B cell (primary cell): Measurements from ENCODE around the gene CCNG2. TPM values are rescaled to one million over a fixed set of nuclear protein-coding genes. Genes with fewer than 3 reads are reported as not detected.
A peak's percentile ranks its signal among the peaks of the same experiment; 100 is the strongest.

Source experiments
- ATAC-seq: fragments of 200-7000 bp; cut with Tn5 transposase; one replicate; pipeline ENCODE4 v1.10.0; 2021; ENCODE audit warnings: low read depth, mild to moderate bottlenecking, moderate number of reproducible peaks, moderate library complexity
- CTCF ChIA-PET: fragments of 350-600 bp; sonication (Branson Sonifier 250); formaldehyde crosslinking; loops from one replicate; lab custom pipeline; 2021; ENCODE audit warnings: antibody characterized with exemption, inconsistent platforms; lab: Charles Lee
- POLR2A ChIA-PET: fragments of 350-600 bp; sonication (Branson Sonifier 250); formaldehyde crosslinking; loops from one replicate; lab custom pipeline; 2021; ENCODE audit warnings: antibody characterized with exemption; lab: Charles Lee
- DNase-seq: peaks from one replicate; pipeline ENCODE4 v3.0.0; 2013
- H2AFZ ChIP-seq: 2 replicates; pipeline ENCODE4 v1.6.1; 2012; ENCODE audit warnings: mild to moderate bottlenecking, low read depth, low read length; ENCODE audit not compliant: insufficient read depth, poor library complexity, severe bottlenecking
- H3K27ac ChIP-seq, 2 donors: 1 replicate in 1 of 2; 2 replicates in 1 of 2; pipeline ENCODE4 v1.5.1; 2012 to 2013; ENCODE audit warnings: low read length in 2 of 2, mild to moderate bottlenecking in 2 of 2, moderate library complexity in 1 of 2
- H3K27me3 ChIP-seq, 4 experiments: fragments of 200-600 bp in 1 of 4; sonication (generic) in 1 of 4; replicated peaks in 1 of 4; 1 replicate in 2 of 4; 2 replicates in 2 of 4; pipeline versions ENCODE4 v1.6.1 to v1.7.0; 2013 to 2016; ENCODE audit warnings: low read length in 3 of 4, mild to moderate bottlenecking in 2 of 4, mixed read lengths in 1 of 4, moderate library complexity in 1 of 4; ENCODE audit not compliant: insufficient read depth in 4 of 4, control insufficient read depth in 3 of 4; ENCODE audit errors: control extremely low read depth in 1 of 4
- H3K36me3 ChIP-seq, 2 experiments: replicated peaks in 1 of 2; 1 replicate in 1 of 2; 2 replicates in 1 of 2; pipeline versions ENCODE4 v1.6.1 to v1.7.1; 2013; ENCODE audit warnings: low read length in 1 of 2; ENCODE audit not compliant: insufficient read depth in 2 of 2, control insufficient read depth in 1 of 2; ENCODE audit errors: control extremely low read depth in 1 of 2, extremely low read depth in 1 of 2
- H3K4me1 ChIP-seq, 2 donors: fragments of 200-600 bp in 1 of 2; sonication (generic) in 1 of 2; 1 replicate in 1 of 2; 2 replicates in 1 of 2; pipeline versions ENCODE4 v1.5.1 to v1.6.1; 2013 to 2017; ENCODE audit warnings: low read length in 2 of 2; ENCODE audit not compliant: control insufficient read depth in 2 of 2, insufficient read depth in 2 of 2
- H3K4me2 ChIP-seq: replicated peaks from 2 replicates; pipeline ENCODE3; 2012; ENCODE audit warnings: mild to moderate bottlenecking, low read depth, low read length; ENCODE audit not compliant: poor library complexity, severe bottlenecking
- H3K4me3 ChIP-seq, 5 experiments: fragments of 200-600 bp in 1 of 5; sonication (generic) in 1 of 5; 1 replicate in 3 of 5; 2 replicates in 2 of 5; pipeline versions ENCODE4 v1.5.1 to v1.7.0; 2011 to 2016; ENCODE audit warnings: low read length in 4 of 5, mild to moderate bottlenecking in 4 of 5, low read depth in 2 of 5, control low read depth in 1 of 5, moderate library complexity in 1 of 5; ENCODE audit not compliant: insufficient read depth in 1 of 5; ENCODE audit errors: control extremely low read depth in 1 of 5, extremely low read depth in 1 of 5
- H3K79me2 ChIP-seq: fragments of 200-600 bp; sonication (generic); one replicate; pipeline ENCODE4 v1.6.0; 2016; ENCODE audit warnings: low read length; ENCODE audit not compliant: control insufficient read depth, insufficient read depth
- H3K9ac ChIP-seq: fragments of 200-600 bp; sonication (generic); 2 replicates; pipeline ENCODE4 v1.6.1; 2017; ENCODE audit warnings: mild to moderate bottlenecking, low read length, moderate library complexity
- H3K9me3 ChIP-seq, 3 donors: one replicate each; pipeline versions ENCODE4 v1.6.1 to v1.7.1; 2013; ENCODE audit warnings: low read length in 2 of 3; ENCODE audit not compliant: control insufficient read depth in 2 of 3, insufficient read depth in 1 of 3; ENCODE audit errors: control extremely low read depth in 1 of 3
- H4K20me1 ChIP-seq: 2 replicates; pipeline ENCODE4 v1.6.0; 2012; ENCODE audit warnings: mild to moderate bottlenecking, low read length; ENCODE audit not compliant: insufficient read depth, control insufficient read depth, poor library complexity, severe bottlenecking
- H3K27ac Mint-ChIP-seq: one replicate; pipeline ENCODE4 v1.8.0; 2021; ENCODE audit warnings: mixed read lengths
- H3K27me3 Mint-ChIP-seq: one replicate; pipeline ENCODE4 v1.8.0; 2021; ENCODE audit warnings: mixed read lengths
- H3K4me1 Mint-ChIP-seq: one replicate; pipeline ENCODE4 v1.8.0; 2021; ENCODE audit warnings: mixed read lengths
- H3K4me3 Mint-ChIP-seq: one replicate; pipeline ENCODE4 v1.8.0; 2021; ENCODE audit warnings: mixed read lengths
- H3K9me3 Mint-ChIP-seq: one replicate; pipeline ENCODE4 v1.8.0; 2022; ENCODE audit warnings: mixed read lengths; ENCODE audit not compliant: insufficient read depth
- CTCF ChIP-seq: fragments of 200-600 bp; IDR thresholded peaks from one replicate; pipeline ENCODE4 v1.8.0; 2022; ENCODE audit warnings: antibody characterized with exemption, mild to moderate bottlenecking
- EZH2 ChIP-seq: IDR thresholded peaks from 2 replicates; pipeline ENCODE4 v1.6.1; 2012; ENCODE audit warnings: borderline replicate concordance, low read depth, mild to moderate bottlenecking, moderate library complexity, low read length; ENCODE audit not compliant: insufficient read depth, poor library complexity, severe bottlenecking
- WGBS: methylation state at CpG from one replicate; pipeline ENCODE4 v1.1.5; 2013; ENCODE audit warnings: missing lambda C conversion rate; ENCODE audit not compliant: insufficient coverage; 5-methylcytosine and 5-hydroxymethylcytosine counted together
- intact Hi-C: fragments of 100-400 bp; cut with micrococcal nuclease; formaldehyde crosslinking; loops from one replicate; pipeline ENCODE4 v1.10.0; 2022
- polyA plus RNA-seq: library from polyadenylated mRNA; depleted of rRNA; stranded (reverse); fragments of >200 nt; gene quantifications from 2 replicates; pipeline ENCODE4 v1.2.3, GENCODE V29; 2012
- total RNA-seq, 2 donors: library from RNA; stranded (reverse); fragments of 120-200 nt in 1 of 2; gene quantifications; 1 replicate in 1 of 2; 2 replicates in 1 of 2; pipeline versions ENCODE4 v1.2.3 to v1.2.4, GENCODE V29; 2013 to 2022

Gene CCNG2
- total and polyA plus RNA-seq, 2 donors (not counting 1 experiment from before 2014, with no cell fraction given), result 39.9 to 71.9 TPM

- Mint-ChIP-seq H3K9me3 (no peaks in the 10 kb centered on the region), H3K4me1 (peaks cover 61% of the 10 kb centered on the region), H3K27me3 (no peaks in the 10 kb centered on the region), H3K4me3 (peak overlapping the region; percentile 58), H3K27ac (peak overlapping the region; percentile 84)
- no peaks in the 10 kb centered on the region for H3K27me3 ChIP-seq
- DNase-seq (peak; percentile 12), ATAC-seq (no peak)
- ChIA-PET POLR2A (no interaction called here), CTCF (interaction anchor here (1.4 to 9.0 kb wide), 4 partner anchors 28 to 57 kb away, joined by 4 to 106 read pairs (median 70); no protein-coding TSS in a partner anchor)
- no peak for TF ChIP-seq EZH2
- no peak for TF ChIP-seq CTCF
- H3K79me2 ChIP-seq, result peaks cover 15% of the 10 kb centered on the region
- H3K27ac ChIP-seq, result peak overlapping the region; percentile 95
- peak overlapping the region; percentile 9 for H3K9ac ChIP-seq
- H3K36me3 ChIP-seq, result no peaks in the 10 kb centered on the region
- H4K20me1 ChIP-seq, result peaks cover 4% of the 10 kb centered on the region
- intact Hi-C loops, result loop anchor here (10.0 kb wide), 1 partner anchor 662 kb away; the partner anchor contains the start of gene CNOT6L
- H3K4me3 ChIP-seq, result peak overlapping the region in 1 of 5 experiments; percentile 25
- H3K4me2 ChIP-seq, result peak overlapping the region; percentile 86
- H3K9me3 ChIP-seq, result peaks cover 0 to 1% (median 0%) of the 10 kb centered on the region in 3 donors
- peaks cover 54 to 55% of the 10 kb centered on the region in 2 donors for H3K4me1 ChIP-seq
- peak overlapping the region; percentile 45 for H2AFZ ChIP-seq
- 0% methylated on average over 2 of the region's 5 CpGs for WGBS
Observed at GRCh38 chr4:77152421-77152820, 4.6 kb upstream of the CCNG2 start.

GRCh38 chr4:77153006-77153405 is 4.0 kb upstream of the CCNG2 start:
- peak overlapping the region; percentile 58 for H3K4me3 Mint-ChIP-seq
- peaks cover 59% of the 10 kb centered on the region for H3K4me1 Mint-ChIP-seq
- ChIA-PET CTCF (interaction anchor here (0.8 to 9.0 kb wide), 5 partner anchors 9 to 57 kb away, joined by 3 to 106 read pairs (median 67); no protein-coding TSS in a partner anchor), POLR2A (interaction anchor here (0.7 to 5.4 kb wide), 4 partner anchors 9 to 100 kb away, joined by 3 to 34 read pairs (median 5); no protein-coding TSS in a partner anchor)
- Histone ChIP-seq H3K79me2 (peaks cover 21% of the 10 kb centered on the region), H3K4me2 (peak overlapping the region; percentile 86), H2AFZ (no peak overlapping the region), H3K27ac (peak overlapping the region; percentile 95), H3K36me3 (no peaks in the 10 kb centered on the region), H3K4me1 (peaks cover 54 to 55% of the 10 kb centered on the region in 2 donors), H3K9me3 (no peaks in the 10 kb centered on the region), H3K4me3 (peak overlapping the region in 1 of 5 experiments; percentile 25), H3K9ac (peak overlapping the region; percentile 96), H3K27me3 (no peaks in the 10 kb centered on the region), H4K20me1 (peaks cover 10% of the 10 kb centered on the region)
- H3K27me3 Mint-ChIP-seq, result no peaks in the 10 kb centered on the region
- ATAC-seq (no peak), DNase-seq (peak; percentile 54)
- TF ChIP-seq CTCF, result no peak
- TF ChIP-seq EZH2, result no peak
- peak overlapping the region; percentile 84 for H3K27ac Mint-ChIP-seq
- whole genome bisulfite sequencing, result no CpG with 5 or more reads among the region's 3 CpGs
- no peaks in the 10 kb centered on the region for H3K9me3 Mint-ChIP-seq
- intact Hi-C loops, result loop anchor here (1.0 to 10.0 kb wide), 2 partner anchors 30 to 662 kb away; partner anchors contain the start of gene CNOT6L
